Stimulated activated CD4-positive, alpha-beta T cell treated with anti-CD3 and anti-CD28 coated beads, Interleukin-4, amount 100 ng/mL, for 24 hours (primary cell): ENCODE results near the gene LHX3.
"Not testable (repeated sequence)": the region's sequence is repeated elsewhere in the genome, so short reads cannot be mapped to it uniquely, and the experiment has no call there.

Source experiments
- DNase-seq: peaks from one replicate; pipeline ENCODE4 v3.0.0-alpha.2; 2020

Gene LHX3

GRCh38 chr9:136240941-136241340, 36.0 kb upstream of the LHX3 start:
- DNase-seq = no peak

- no peak for DNase-seq
Measured at GRCh38 chr9:136239983-136240330, 35.0 kb upstream of the LHX3 start.

GRCh38 chr9:136239135-136239982, 34.4 kb upstream of the LHX3 start:
- DNase-seq = no peak

GRCh38 chr9:136238342-136238732, 33.4 kb upstream of the LHX3 start:
- DNase-seq = no peak

GRCh38 chr9:136237486-136238341, 32.8 kb upstream of the LHX3 start:
- no peak for DNase-seq

- not testable (repeated sequence) for DNase-seq
Measured at GRCh38 chr9:136236471-136237410, 31.8 kb upstream of the LHX3 start.

- no peak for DNase-seq
Measured at GRCh38 chr9:136235709-136236455, 31.0 kb upstream of the LHX3 start.

GRCh38 chr9:136235171-136235570, 30.2 kb upstream of the LHX3 start:
- no peak for DNase-seq

- no peak for DNase-seq
Measured at GRCh38 chr9:136234597-136234996, 29.7 kb upstream of the LHX3 start.

GRCh38 chr9:136233868-136234267, 28.9 kb upstream of the LHX3 start:
- no peak for DNase-seq

GRCh38 chr9:136233411-136233810, 28.5 kb upstream of the LHX3 start:
- DNase-seq = no peak

- no peak for DNase-seq
Measured at GRCh38 chr9:136232969-136233368, 28.0 kb upstream of the LHX3 start.

- DNase-seq = no peak
Measured at GRCh38 chr9:136231478-136232297, 26.8 kb upstream of the LHX3 start.

GRCh38 chr9:136230773-136231172, 25.8 kb upstream of the LHX3 start:
- no peak for DNase-seq

GRCh38 chr9:136230365-136230764, 25.4 kb upstream of the LHX3 start:
- DNase-seq = no peak

- DNase-seq = no peak
Measured at GRCh38 chr9:136229096-136230065, 24.5 kb upstream of the LHX3 start.

GRCh38 chr9:136228107-136228875, 23.4 kb upstream of the LHX3 start:
- peak; percentile 21 for DNase-seq

- no peak for DNase-seq
Measured at GRCh38 chr9:136226680-136227407, 21.9 kb upstream of the LHX3 start.
